Left ventricle myocardium inferior (tissue), 1 donor: ENCODE data around the gene MICALL1. TPM values are rescaled to one million over a fixed set of nuclear protein-coding genes. Genes with fewer than 3 reads are reported as not detected.

Experiments used
- DNase-seq: peaks from one replicate; pipeline ENCODE4 v3.0.0-alpha.2; 2020
- H3K27ac ChIP-seq: fragments of 200-600 bp; replicated peaks from 2 replicates; pipeline ENCODE4 v1.8.0; 2021
- H3K27me3 ChIP-seq: fragments of 200-600 bp; 2 replicates; pipeline ENCODE4 v1.8.0; 2021; ENCODE audit warnings: low read depth
- H3K36me3 ChIP-seq: fragments of 200-600 bp; 2 replicates; pipeline ENCODE4 v1.8.0; 2021
- H3K4me1 ChIP-seq: fragments of 200-600 bp; 2 replicates; pipeline ENCODE4 v1.8.0; 2021
- H3K4me3 ChIP-seq: fragments of 200-600 bp; 2 replicates; pipeline ENCODE4 v1.8.0; 2021; ENCODE audit warnings: mild to moderate bottlenecking, moderate library complexity
- H3K9me3 ChIP-seq: fragments of 200-600 bp; replicated peaks from 2 replicates; pipeline ENCODE4 v1.8.0; 2021
- intact Hi-C: fragments of 100-400 bp; cut with micrococcal nuclease; formaldehyde crosslinking; loops from one replicate; pipeline ENCODE4 v1.11.0; 2022
- total RNA-seq: library from RNA; stranded (reverse); fragmentation: NEBNext Ultra II Directional; extraction: Animal tissue kit (Norgen Biotek cat#: 25700); gene quantifications from one replicate; pipeline ENCODE4 v1.2.1, GENCODE V29; 2021
- TF ChIP-seq, protein P1 (sequence below): fragments of 200-600 bp; IDR thresholded peaks from 2 replicates; pipeline ENCODE4 v1.8.0; 2021; ENCODE audit warnings: antibody characterized with exemption, mild to moderate bottlenecking, borderline replicate concordance
- donor health status: DM: no; HTN: yes; CAD: no; lungs with severe emphysema.

Gene MICALL1
- total RNA-seq, 1 donor from 2014 or later, result 14.8 TPM

DNA sequence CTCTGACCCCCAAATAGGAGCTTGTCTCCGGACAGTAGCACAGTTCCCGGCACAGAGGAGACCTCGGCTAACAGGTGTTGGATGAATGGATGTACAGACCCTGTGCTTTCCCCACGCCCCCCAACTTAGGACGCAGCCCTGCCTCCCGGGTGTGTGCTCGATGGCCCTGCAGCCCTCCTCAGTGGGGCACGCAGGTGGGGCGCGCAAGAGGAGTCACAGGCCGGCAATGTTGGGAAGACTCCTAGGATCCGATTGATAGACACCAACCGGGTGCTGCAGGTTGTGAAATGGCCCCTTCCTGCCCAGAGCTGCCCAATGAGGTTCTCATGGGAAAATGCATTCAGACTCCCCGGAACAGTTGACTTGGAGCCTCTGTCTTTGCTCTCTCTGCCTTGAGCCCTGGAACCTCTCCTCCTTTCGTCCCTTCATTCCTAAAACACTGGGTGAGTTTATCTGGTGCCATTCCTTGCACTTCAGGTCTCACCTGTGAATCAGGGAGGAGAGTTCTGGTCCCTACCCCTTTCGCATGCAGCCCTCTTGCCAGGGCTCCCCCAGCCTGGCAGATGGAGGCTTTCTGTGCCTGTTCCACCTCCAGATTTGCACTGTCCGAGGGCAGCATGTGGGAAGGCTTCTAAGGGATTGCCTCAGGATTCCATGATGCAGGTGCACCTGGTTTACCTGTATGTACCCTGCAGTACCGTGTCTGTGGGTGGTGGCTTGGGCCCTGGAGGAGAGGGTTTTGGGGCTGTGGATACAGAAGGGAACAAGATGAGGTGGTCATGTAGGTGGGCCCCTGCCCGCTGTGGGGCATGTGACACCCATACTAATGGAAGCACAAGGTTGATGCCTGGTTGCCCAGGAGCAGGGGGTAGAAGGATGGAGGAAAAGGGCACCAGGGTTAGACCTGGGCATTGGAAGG lies 1.2 kb downstream of the MICALL1 start:
- peaks cover 57% of the 10 kb centered on the region for H3K4me1 ChIP-seq

DNA sequence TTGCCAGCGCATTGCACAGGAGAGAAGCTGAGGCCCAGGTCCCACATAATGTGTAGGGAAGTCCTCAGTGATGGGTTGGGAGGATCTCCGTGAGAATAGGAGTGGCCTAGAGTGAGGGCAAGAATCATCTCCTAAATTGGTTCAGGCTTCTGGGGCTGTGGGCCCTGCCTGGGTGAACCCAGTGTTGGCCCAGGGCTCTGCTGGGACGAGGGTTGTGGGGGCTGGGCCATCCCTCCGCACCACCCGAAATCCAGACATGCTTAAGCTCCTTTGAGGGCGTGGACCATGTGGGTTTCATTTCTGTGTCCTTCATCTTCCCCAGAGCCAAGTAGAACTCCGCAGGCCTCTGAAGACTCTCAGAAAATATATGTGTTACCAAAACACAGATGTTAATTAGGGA lies 3.7 kb downstream of the MICALL1 start:
- H3K9me3 ChIP-seq, result no peaks in the 10 kb centered on the region
- DNase-seq, result no peak
- peaks cover 16% of the 10 kb centered on the region for H3K36me3 ChIP-seq
- TF ChIP-seq, protein P1, sequence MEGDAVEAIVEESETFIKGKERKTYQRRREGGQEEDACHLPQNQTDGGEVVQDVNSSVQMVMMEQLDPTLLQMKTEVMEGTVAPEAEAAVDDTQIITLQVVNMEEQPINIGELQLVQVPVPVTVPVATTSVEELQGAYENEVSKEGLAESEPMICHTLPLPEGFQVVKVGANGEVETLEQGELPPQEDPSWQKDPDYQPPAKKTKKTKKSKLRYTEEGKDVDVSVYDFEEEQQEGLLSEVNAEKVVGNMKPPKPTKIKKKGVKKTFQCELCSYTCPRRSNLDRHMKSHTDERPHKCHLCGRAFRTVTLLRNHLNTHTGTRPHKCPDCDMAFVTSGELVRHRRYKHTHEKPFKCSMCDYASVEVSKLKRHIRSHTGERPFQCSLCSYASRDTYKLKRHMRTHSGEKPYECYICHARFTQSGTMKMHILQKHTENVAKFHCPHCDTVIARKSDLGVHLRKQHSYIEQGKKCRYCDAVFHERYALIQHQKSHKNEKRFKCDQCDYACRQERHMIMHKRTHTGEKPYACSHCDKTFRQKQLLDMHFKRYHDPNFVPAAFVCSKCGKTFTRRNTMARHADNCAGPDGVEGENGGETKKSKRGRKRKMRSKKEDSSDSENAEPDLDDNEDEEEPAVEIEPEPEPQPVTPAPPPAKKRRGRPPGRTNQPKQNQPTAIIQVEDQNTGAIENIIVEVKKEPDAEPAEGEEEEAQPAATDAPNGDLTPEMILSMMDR, result no peak
- no peak overlapping the region for H3K27ac ChIP-seq
- H3K4me3 ChIP-seq, result no peak overlapping the region
- no peaks in the 10 kb centered on the region for H3K27me3 ChIP-seq
- peaks cover 79% of the 10 kb centered on the region for H3K4me1 ChIP-seq
- intact Hi-C loops, result no loop called here

More for the DNA sequence above, 1.2 kb downstream of the MICALL1 start:
- intact Hi-C loops, result no loop called here
- Histone ChIP-seq H3K4me3 (peak overlapping the region; percentile 82), H3K36me3 (no peaks in the 10 kb centered on the region), H3K27me3 (no peaks in the 10 kb centered on the region), H3K27ac (peak overlapping the region; percentile 91), H3K9me3 (no peaks in the 10 kb centered on the region)
- no peak for DNase-seq
- TF ChIP-seq, protein P1, result no peak

- H3K4me3 ChIP-seq, result no peak overlapping the region
- intact Hi-C loops, result no loop called here
- no peaks in the 10 kb centered on the region for H3K27me3 ChIP-seq
- H3K36me3 ChIP-seq, result peaks cover 28% of the 10 kb centered on the region
- TF ChIP-seq, protein P1, result no peak
- H3K4me1 ChIP-seq, result peaks cover 68% of the 10 kb centered on the region
- peak overlapping the region; percentile 79 for H3K27ac ChIP-seq
- H3K9me3 ChIP-seq, result no peaks in the 10 kb centered on the region
- no peak for DNase-seq
Measured at GRCh38 chr22:37910890-37911672, 5.0 kb downstream of the MICALL1 start.

GRCh38 chr22:37911697-37912096 lies 5.6 kb downstream of the MICALL1 start:
- peaks cover 65% of the 10 kb centered on the region for H3K4me1 ChIP-seq
- H3K27ac ChIP-seq, result peak overlapping the region; percentile 79
- peaks cover 34% of the 10 kb centered on the region for H3K36me3 ChIP-seq
- TF ChIP-seq, protein P1, result no peak
- H3K4me3 ChIP-seq, result no peak overlapping the region
- no peak for DNase-seq
- H3K9me3 ChIP-seq, result no peaks in the 10 kb centered on the region
- H3K27me3 ChIP-seq, result no peaks in the 10 kb centered on the region
- intact Hi-C loops, result no loop called here

DNA sequence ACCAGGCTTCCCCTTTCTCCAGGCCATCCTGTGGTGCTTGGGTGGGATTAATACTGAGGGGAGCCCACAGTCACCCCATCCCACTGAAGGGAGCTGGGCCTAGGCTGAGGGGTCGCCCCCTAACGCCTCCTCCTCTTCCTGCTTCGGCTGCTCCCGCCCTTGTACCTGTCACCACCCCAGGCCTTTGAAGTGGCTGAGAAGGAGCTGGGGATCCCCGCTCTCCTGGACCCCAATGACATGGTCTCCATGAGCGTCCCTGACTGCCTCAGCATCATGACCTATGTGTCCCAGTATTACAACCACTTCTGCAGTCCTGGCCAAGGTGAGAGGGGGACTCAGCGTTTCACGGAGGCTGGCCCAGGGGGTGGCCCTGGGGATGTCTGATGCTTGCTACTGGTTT lies 6.1 kb downstream of the MICALL1 start:
- intact Hi-C loops, result no loop called here

More for the DNA sequence above, 6.1 kb downstream of the MICALL1 start:
- no peaks in the 10 kb centered on the region for H3K27me3 ChIP-seq
- H3K9me3 ChIP-seq, result no peaks in the 10 kb centered on the region
- H3K4me1 ChIP-seq, result peaks cover 60% of the 10 kb centered on the region
- peaks cover 38% of the 10 kb centered on the region for H3K36me3 ChIP-seq
- H3K27ac ChIP-seq, result peak overlapping the region; percentile 79
- DNase-seq, result no peak
- no peak overlapping the region for H3K4me3 ChIP-seq
- TF ChIP-seq, protein P1, result no peak
